HG02763 (cell line): ENCODE measurements around the gene SPAG17.
"Not testable (repeated sequence)": the region's sequence is repeated elsewhere in the genome, so short reads cannot be mapped to it uniquely, and the experiment has no call there.

ENCODE experiments used
- ATAC-seq: cut with Tn5 transposase; IDR thresholded peaks from one replicate; pipeline ENCODE4 v1.9.1; 2021; ENCODE audit warnings: mild to moderate bottlenecking, moderate library complexity; ENCODE audit not compliant: unreplicated experiment

SPAG17 gene

DNA sequence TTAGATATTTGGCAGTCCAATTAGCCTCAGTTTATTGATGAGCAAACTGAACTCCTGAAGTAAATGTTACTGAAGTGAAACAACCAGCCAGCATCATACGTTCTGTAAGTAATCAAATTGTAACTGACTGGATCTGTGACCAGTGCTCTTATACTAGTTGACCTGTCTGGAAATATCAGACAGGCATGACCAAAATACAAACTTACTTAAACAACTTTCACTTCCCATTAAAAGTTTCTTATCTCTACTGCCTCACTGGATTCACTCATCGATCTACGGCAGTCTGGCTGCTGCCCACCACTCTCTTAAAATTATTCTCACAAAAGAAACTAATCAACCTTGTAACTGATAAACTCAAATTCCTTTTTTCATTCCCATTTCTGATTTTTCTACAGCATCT is 199.1 kb downstream of the SPAG17 start:
- peak; percentile 66 for ATAC-seq

DNA sequence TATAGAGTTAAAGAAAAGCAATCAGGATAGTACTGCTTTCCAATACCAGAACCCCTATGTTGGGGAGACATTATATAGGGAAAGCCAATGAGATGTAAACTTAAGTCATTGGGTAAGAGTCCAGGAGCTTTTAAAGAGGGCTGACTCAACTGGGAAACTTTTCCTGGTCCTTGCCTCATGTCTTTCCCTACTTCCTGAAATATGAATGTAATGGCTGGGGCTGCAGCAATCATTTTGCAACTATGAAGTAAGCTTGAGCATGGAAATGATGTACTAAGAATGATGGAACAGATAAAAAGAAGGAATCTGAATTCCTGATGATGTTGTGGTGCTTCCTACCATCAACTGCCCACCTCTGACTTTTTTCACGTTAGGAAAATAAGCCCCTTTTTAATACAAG is 199.8 kb downstream of the SPAG17 start:
- no peak for ATAC-seq

DNA sequence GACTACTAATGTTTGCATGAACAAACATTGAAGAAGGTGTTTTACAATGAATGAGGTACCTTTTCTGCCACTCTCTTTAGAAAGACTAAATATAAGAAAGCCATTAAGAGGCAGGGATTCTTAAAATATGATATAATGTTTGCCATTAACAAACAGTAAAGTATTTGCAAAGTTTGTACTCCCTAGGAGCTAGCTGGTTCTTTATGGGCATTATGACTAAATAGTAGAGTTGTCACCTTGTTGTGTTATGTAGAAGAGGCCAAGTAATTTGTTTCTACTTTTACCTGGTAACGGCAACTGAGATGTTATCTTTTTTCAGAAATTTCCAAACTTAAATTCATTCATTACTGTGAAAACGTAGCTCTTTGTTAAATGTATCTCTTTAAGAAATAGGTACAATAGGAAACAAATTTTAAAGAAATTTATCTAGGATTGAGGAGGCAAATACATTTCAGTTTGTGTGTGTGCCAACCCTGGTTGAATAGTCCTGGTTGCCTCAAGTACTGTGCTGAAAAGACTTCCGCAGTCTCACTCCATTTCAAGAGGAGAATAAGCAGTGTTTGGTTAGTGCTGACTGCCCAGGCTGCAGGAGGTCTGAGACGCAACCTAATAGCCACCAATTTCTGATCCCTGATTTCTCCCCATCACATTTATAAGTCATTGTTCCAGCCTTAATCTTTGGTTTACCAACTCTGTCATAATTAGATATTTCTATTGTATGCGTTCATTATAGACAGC is 203.4 kb downstream of the SPAG17 start:
- ATAC-seq: no peak

DNA sequence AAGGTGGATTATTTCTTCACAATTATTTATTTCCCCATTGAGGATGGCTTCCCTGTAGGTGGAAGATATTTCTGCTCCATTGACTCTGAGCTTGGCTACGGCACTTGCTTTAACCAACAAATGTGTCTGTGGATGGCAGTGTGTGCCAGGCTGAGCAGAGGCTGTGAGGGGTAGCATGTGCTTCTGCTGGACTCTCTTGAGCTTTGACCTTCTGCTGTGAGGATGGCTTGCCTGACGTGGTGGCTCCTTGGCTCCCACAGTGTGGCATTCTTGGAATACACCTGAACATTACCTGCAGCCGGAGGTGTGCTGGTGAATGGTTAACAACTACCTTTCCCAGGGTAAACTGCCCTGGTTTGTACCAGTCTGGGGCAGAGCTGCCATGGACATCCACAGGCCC is 208.6 kb downstream of the SPAG17 start:
- ATAC-seq: no peak

DNA sequence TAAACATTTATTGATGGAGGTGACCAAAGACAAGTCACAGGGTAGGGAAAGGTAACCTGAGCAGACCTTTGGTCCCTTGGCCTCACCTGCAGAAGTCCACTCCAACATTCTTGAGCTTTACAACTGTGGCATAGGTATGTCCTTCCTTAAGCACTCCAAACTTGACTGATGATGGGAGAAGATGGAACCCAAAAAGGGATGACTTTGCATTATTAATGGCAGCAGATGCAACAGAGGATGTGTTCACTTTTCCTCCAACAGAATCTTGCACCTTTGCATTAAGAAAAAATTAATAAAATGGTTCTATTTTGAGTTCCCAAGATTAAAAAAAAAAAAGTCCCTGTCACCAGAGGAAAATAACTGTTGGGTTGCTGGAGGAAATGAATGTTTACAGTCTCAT is 213.3 kb downstream of the SPAG17 start:
- no peak for ATAC-seq

DNA sequence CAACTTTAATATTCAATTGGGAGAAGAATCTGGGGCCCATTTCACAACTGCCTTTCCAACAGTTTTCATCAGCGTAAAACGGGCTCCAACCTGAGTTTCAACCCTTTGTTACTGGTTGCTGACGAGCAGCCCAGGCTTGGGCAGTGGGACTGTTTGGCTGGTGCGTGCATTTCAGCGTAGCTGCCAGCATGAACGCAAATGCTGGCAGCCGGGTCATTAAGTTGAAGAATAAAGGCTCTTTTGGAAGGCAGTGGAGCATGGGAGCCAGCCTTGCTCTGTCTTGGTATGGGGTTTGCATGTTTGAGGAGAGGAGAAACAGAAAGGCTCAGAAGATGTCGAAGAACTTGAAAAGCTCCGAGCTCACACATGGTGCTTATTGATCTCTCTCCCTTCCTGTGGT is 214.8 kb downstream of the SPAG17 start:
- no peak for ATAC-seq

DNA sequence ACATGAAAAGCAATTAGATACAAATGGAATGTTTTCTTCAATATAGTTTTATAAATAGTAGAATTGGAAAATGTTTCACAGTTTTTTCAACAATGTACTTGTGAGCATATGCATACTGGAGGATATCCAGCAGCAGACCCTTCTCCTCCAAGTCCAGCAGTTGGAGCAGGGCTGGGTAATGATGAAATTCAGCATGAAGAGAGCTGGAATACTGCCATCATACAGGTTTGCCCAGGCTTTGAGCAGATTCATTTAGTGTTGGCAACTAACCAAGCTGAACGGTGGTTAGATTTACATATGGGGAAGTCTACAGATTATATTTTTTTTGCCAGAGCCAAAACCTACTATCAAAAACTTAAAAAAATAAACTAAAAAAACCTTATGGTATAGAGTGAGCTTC is 217.1 kb downstream of the SPAG17 start:
- no peak for ATAC-seq

DNA sequence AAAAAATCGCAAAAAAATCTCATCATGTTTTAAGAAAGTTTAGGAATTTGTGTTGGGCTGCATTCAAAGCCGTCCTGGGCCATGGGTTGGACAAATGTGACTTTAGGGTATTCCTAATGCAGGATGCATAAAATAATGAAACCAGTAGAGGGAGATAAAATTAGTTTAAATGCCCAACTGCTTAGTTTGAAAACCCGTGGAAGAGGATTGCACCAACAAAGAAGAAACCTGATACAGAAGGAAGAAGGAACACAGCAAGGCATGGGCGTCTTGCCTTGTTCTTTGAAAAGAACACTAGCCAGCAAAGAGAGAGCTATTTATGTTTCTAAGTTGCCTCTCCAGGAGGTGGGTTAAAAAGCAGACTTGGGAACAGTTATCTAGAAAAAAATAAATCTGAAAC is 217.6 kb downstream of the SPAG17 start:
- ATAC-seq: no peak

DNA sequence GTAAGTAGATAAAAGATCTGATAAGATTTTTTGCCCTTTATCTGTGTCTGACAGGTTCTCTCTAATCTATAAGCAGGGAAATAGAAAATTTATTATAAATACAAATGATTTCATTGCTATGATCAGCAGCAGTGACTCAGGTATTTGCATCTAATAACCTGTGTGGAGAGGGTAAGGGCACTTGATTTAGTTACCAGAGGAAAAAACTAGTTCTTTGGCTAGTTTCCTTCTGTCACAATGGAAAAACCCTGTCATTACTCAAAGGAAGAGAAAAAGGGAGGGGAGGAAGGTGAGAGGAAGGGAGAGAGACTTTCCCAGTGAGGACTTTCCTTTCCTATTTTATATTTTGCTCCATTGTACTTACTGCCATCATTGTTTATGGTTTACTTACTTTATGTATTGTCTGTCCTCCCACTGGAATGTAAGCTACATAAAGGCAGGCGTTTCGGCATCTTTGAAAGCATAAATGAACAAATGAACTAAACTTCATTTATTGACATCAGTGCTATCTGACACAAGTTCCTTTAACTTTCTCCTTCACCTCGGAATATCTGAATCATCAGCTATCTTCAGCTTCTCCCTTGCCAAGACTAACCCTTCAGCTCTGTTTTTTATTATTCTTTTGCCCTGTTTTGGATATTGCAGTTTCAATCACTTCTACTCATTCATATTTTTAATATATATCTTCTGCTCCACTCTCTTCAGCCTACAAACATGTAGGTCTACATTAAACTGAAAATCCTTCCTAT is 220.6 kb downstream of the SPAG17 start:
- no peak for ATAC-seq

DNA sequence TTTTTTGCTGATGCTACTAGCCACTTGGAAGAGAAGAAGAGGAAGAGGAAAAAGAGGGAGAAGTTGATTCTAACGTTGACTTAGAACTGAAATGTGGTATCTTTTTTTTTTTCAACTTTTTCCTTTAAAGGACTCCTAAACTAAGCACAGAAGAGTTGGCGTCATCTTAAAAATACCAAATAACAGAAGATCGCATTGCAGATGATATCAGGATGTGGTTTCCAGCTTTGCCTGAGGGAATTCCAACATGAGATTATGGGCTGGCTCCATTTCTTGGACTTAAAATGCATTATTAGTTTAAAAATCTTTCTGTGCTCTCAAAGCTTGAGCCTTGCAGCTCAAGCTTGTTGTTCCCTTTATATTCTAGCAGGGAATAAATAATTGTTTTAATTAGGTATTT is 225.7 kb downstream of the SPAG17 start:
- ATAC-seq: no peak

DNA sequence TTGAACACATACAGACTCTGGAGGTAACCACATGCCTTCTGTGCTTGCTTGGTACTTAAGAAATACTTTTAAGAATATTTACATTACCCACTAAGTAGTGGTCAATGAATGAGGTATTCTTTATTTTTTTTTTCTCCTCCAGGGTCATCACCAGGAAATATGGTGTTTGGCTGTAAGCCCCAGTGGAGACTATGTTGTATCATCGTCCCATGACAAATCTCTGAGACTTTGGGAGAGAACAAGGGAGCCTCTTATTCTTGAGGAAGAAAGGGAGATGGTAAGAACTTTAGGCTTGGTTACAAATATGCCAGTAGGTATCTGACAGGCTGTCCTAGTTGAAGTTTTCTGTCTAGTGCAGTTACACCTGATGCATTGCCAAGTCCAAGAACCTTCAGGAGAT is 232.6 kb downstream of the SPAG17 start:
- no peak for ATAC-seq

DNA sequence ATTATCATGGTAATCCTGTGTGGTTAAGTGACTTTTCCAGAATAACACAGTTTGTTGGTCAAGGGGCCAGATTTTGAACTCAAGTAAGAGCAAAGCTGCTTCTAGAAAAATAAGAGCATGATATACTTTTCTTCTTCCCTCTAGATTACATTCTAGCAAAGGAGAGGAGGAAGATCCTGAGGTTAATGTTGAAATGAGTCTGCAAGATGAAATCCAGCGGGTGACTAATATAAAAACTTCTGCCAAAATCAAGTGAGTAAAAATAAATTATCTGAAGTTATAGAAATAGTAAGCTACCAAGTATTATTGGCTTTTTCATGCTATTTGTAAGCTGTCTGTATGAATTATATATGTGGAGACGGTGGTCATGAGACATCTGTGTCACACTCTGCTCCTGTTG is 242.7 kb downstream of the SPAG17 start:
- ATAC-seq: no peak

DNA sequence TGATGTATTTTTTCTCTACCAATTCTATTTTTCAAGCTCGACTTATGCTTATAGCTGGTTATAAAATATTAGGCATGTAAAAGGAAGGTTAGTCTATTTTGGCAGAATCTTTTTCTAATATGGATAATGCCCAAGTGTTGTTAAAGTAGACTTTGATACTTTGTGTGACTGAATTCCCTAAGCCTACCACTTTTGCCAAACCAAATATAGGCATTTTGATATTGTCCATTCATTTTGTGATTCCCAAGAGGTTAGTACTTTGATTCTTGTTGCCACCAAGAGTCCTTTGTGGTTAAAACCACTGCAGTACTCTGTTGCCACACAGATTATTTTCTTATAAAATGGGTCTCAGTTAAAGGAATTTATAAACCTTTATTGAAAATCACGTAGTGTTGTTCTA is 251.3 kb downstream of the SPAG17 start:
- ATAC-seq: no peak

DNA sequence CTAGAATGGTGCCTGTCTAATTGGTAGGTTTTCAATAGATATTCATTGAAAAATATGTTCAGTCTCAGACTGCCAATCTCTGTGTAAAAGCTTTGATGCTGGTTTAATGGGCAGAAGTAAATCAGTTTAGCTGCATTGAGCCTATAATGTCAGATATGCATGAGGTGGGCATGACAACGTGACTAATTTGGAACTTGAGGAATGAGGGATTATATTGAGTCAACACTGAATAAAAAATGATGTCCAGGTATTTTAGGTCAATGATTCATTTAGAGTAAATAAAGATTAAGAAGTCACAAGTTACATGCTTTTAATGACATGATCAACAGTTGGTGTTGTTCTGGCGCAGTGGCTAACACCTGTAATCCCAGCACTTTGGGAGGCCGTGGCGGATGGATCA is 252.5 kb downstream of the SPAG17 start:
- no peak for ATAC-seq

DNA sequence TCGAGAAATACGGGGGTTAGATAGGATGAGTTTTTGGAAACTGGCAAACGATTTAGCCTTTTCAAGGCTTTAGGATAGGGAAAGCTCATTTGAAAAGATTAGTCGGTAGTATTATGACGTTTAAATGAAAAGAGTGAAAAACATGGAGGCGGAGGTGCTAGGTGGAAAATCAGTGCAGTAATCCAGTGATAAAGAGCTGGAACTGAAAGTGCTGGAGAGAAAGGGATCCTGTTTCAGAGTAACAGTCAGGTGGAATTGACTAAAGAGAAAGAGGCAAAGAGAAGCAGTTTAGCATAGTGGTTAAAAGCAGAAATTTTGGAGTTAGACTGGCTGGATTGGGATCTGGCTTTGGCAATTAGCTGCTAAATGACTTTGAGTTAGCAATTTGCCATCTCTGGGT is 254.5 kb downstream of the SPAG17 start:
- ATAC-seq: no peak

DNA sequence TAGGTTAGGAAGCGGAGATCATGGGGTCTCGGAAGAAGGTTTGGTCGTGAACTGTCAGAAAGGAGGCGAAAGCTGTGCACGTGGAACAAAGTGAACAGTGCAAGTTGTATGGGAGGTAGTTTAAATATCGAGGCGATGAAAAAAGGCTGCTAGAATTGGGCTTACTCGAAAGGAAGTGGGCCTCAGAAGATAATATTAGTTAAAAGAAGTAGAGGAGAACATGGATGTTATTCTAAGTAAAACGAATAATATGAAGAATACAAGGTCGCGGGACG is 254.9 kb downstream of the SPAG17 start:
- no peak for ATAC-seq

DNA sequence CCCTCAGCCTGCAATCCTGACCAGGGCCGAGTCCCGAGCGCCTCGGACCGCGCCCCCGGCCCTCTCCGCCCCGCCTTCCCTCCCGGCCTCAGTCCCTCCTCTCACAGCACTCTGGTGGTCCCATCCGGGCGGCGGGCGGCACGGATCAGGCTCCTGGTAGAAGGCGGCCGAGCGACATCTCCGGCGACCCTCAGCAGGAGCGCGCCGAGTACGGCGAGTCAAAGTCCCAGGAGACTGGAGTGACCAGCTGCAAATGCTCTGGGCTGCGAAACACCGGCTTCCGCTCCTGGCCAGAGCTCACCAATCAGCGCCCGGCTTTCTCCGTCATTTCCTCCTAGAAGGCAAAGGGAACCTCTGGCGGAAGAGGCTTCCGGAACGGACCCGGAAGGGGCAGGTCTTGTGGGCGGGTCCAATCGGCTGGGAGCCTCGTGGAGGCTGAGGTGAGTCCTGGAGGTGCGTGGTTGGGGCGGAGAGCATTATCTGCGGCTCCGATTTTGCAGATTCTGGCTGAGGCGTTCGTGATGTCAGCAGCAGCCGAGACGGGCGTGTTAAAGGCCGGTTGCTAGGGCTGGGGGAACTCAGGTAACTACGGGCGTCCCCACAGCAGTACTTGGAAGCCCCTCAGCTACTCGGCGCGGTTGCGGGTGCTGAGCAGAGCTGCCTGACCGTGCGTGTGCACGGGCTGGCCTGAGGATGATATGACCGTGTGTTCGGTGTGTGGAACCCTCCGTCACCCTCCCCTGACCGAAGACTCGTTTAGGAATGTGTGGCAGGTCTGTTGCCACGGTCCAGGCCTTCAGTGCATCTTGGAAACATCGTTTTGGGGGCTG is 255.5 kb downstream of the SPAG17 start, which contains the start of the genes GDAP2 and WDR3:
TSS of gene GDAP2 (minus strand) at position 279 of the 830 bp plus-strand sequence. CDS start 9,264 bp downstream, outside the sequence.
TSS of gene WDR3 (plus strand) at position 397 of the 830 bp plus-strand sequence. CDS start 3,581 bp downstream, outside the sequence.
- ATAC-seq: peak; percentile 95

DNA sequence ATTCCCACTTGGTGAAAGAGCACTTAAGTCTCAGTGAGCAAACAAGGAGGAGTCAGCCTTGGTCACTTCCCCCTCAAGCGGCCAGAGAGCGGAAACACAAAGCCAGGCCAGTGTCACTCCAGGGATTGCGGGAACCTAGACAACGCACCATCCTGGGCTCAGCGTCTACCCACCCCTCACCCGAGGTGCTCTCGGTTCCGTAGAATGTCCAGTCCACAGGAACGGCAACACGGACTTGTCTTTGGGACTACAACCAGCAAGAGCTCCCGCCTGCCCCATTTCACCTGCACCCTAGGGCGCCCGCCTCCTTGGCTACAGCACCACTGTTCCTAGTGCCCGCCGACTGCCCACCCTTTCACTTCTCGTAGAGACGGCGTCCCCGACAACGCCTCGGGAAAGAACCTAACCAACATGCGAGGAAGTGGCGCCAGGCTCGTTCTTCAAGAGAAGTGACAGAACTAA is 256.1 kb downstream of the SPAG17 start:
- peak; percentile 29 for ATAC-seq

DNA sequence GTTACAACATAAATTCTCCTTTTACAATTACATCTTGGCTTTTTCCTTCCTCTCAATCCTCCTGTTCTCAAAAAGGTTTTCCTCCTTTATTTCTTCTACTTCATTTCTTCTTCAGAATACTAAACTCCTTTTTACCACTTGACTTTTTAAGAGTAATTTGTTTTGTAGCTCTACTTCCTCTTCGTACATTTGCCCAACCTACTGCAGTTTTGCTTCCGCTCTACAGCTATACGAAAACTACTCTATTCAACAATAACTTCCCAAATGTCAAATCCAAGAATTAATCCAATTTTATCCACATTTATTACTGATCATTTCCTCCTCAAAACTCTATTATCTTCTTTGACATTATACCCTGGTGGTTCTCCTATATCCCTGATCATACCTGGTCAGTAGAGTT is 259.0 kb downstream of the SPAG17 start:
- no peak for ATAC-seq

DNA sequence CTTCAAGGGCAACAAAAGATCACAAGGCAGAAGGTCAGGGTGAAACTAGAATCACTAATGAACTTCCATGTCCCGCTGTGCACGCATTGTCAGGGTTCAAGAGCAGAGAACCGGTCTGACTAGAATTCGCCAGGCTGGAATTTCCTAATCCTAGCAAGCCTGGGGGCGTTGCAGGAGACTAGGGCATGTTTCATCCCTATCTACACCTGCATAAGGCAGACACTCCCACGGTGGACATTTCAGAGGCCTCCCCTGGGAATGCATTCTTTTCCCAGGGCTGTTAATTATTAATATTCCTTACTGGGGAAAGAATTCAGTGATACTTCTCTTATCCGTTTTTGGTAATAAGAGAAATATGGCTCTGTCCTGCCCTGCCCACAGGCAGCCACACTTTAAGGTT is 262.3 kb downstream of the SPAG17 start:
- ATAC-seq: not testable (repeated sequence)

DNA sequence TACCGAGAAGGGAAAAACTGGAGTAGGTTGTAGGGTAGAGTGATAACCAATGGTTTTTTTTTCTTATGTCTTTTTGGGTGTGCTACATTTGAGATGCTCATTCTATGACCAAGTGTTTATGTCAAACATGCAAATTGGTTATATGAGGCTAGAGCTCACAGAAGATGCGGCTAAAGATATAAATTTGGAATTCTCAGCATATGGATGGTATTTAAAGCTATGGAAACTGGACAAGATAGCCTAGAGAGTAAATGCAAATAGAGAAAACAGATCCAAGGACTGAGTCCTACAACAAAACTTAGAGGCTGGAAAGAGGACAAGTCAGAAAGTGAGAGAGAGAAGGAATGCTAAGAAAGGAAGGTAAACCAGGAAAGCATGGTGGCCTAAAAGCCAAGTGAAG is 263.0 kb downstream of the SPAG17 start:
- no peak for ATAC-seq

DNA sequence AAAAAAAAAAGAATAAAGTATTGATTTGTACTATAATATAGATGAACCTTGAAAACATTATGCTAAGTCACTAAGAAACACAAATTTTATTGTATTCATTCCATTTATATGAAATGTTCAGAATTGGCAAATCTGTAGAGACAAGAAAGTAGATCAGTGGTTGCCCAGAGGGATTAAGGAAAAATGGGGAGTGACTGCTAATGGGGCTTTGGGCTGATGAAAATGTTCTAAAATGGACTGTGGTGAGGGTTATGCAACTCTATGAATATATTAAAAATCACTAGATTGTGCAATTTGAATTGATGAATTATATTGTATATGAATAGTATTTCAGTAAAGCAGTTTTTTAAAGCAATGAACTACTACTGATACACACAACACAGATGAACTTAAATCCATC is 265.7 kb downstream of the SPAG17 start:
- ATAC-seq: no peak
